K562 (cell line): Measurements from ENCODE around the gene LIN7A. TPM values are rescaled to one million over a fixed set of nuclear protein-coding genes. Genes with fewer than 3 reads are reported as not detected.

Experiments used
- ATAC-seq: fragments of 200-7000 bp; cut with Tn5 transposase; 3 replicates; pipeline ENCODE4 v1.9.1; 2020; ENCODE audit warnings: moderate library complexity
- BruUV-seq: library from RNA; stranded (reverse); fragments of 400-500 nt; replicated peaks from 2 replicates; lab custom pipeline; 2021; lab: Mats Ljungman, UMichigan
- CTCF ChIA-PET: fragments of 300-600 bp; formaldehyde crosslinking; extraction: SDS; loops from one replicate; lab custom pipeline; 2021; ENCODE audit warnings: low intra/inter-chr PET ratio; lab: Yijun Ruan, JAX
- POLR2A ChIA-PET: fragments of 300-600, 350-650 bp; sonication (Branson Sonifier 250); formaldehyde crosslinking; extraction: SDS; loops from one replicate; lab custom pipeline; 2021; ENCODE audit warnings: antibody characterized with exemption, inconsistent platforms; lab: Yijun Ruan, JAX
- DNase-seq, 4 experiments: peaks; one replicate each; pipeline versions ENCODE4 v3.0.0 to v3.0.0-alpha.2; 2011 to 2018; ENCODE audit warnings: low spot score in 3 of 4, mixed read lengths in 3 of 4; ENCODE audit errors: extremely low read depth in 1 of 4
- FAIRE-seq: peaks from 2 replicates; lab custom pipeline; 2011; peaks lifted over from hg19 to GRCh38; lab: Jason Lieb, UNC
- H2AFZ ChIP-seq: 2 replicates; pipeline ENCODE4 v1.6.0; 2011; ENCODE audit warnings: low read depth, low read length, control low read depth, inconsistent platforms
- H3K27ac ChIP-seq: fragments of 200-600 bp; 3 replicates; pipeline ENCODE4 v1.8.0; 2011; ENCODE audit warnings: low read depth, mild to moderate bottlenecking, control low read depth, inconsistent platforms, low read length, moderate library complexity, mixed read lengths; ENCODE audit errors: extremely low read depth
- H3K27me3 ChIP-seq, 2 experiments: fragments of 300-600 bp in 1 of 2; 2 replicates in 1 of 2; 3 replicates in 1 of 2; pipeline versions ENCODE4 v1.6.0 to v1.8.0; 2011; ENCODE audit warnings: inconsistent platforms in 2 of 2, low read length in 2 of 2, mild to moderate bottlenecking in 1 of 2, mixed read lengths in 1 of 2, moderate library complexity in 1 of 2; ENCODE audit not compliant: control insufficient read depth in 2 of 2, insufficient read depth in 2 of 2
- H3K36me3 ChIP-seq: fragments of 300-600 bp; 3 replicates; pipeline ENCODE4 v1.8.0; 2011; ENCODE audit warnings: mild to moderate bottlenecking, low read length, inconsistent platforms; ENCODE audit not compliant: control insufficient read depth, insufficient read depth
- H3K4me1 ChIP-seq, 2 experiments: fragments of 200-600 bp in 1 of 2; replicated peaks in 1 of 2; 2 replicates in 1 of 2; 3 replicates in 1 of 2; pipeline versions ENCODE4 v1.5.1 to v1.8.0; 2011; ENCODE audit warnings: inconsistent platforms in 2 of 2, low read length in 2 of 2, mild to moderate bottlenecking in 1 of 2, mixed read lengths in 1 of 2, moderate library complexity in 1 of 2; ENCODE audit not compliant: control insufficient read depth in 2 of 2, insufficient read depth in 2 of 2
- H3K4me2 ChIP-seq: 2 replicates; pipeline ENCODE4 v1.6.1; 2011; ENCODE audit warnings: low read length, control low read depth, inconsistent platforms, mixed read lengths; ENCODE audit not compliant: insufficient read depth
- H3K4me3 ChIP-seq: fragments of 200-600 bp; sonication (generic), shearing (Covaris generic); 2 replicates; pipeline ENCODE4 v1.5.1; 2016; ENCODE audit warnings: control low read depth, inconsistent platforms
- H3K79me2 ChIP-seq: fragments of 200-600 bp; 3 replicates; pipeline ENCODE4 v1.8.0; 2011; ENCODE audit warnings: low read length, inconsistent platforms; ENCODE audit not compliant: control insufficient read depth, insufficient read depth
- H3K9ac ChIP-seq, 2 experiments: 2 replicates each; pipeline versions ENCODE4 v1.6.0 to v1.6.1; 2011; ENCODE audit warnings: low read depth in 2 of 2, low read length in 2 of 2, control low read depth in 1 of 2, inconsistent platforms in 1 of 2, mild to moderate bottlenecking in 1 of 2, mixed read lengths in 1 of 2; ENCODE audit not compliant: insufficient read depth in 1 of 2
- H3K9me1 ChIP-seq: one replicate; pipeline ENCODE4 v1.6.0; 2011; ENCODE audit warnings: inconsistent platforms, mild to moderate bottlenecking, low read length, moderate library complexity; ENCODE audit not compliant: control insufficient read depth, insufficient read depth
- H3K9me3 ChIP-seq: replicated peaks from 2 replicates; pipeline ENCODE4 v1.5.1; 2011; ENCODE audit warnings: low read depth, low read length, inconsistent platforms; ENCODE audit not compliant: control insufficient read depth, insufficient read depth
- H4K20me1 ChIP-seq: replicated peaks from 2 replicates; pipeline ENCODE4 v1.6.1; 2011; ENCODE audit warnings: low read length, inconsistent platforms, mixed read lengths; ENCODE audit not compliant: control insufficient read depth, insufficient read depth
- CBX1 ChIP-seq: sonication (generic); IDR thresholded peaks from 2 replicates; pipeline ENCODE4 v1.6.1; 2016; ENCODE audit warnings: antibody characterized with exemption, low read depth, mild to moderate bottlenecking
- CHD7 ChIP-seq: fragments of 200-600 bp; sonication (generic); IDR thresholded peaks from one replicate; pipeline ENCODE4 v1.6.1; 2012; ENCODE audit warnings: mild to moderate bottlenecking, low read depth, low read length, inconsistent platforms
- ELF4 ChIP-seq: fragments of 450-650 bp; formaldehyde crosslinking; IDR thresholded peaks from 2 replicates; pipeline ENCODE4 v1.4.0; 2022; ENCODE audit warnings: missing genetic modification characterization
- KLF10 ChIP-seq: fragments of 250-450 bp; sonication (Bioruptor Pico); IDR thresholded peaks from 2 replicates; pipeline ENCODE4 v1.6.1; 2021; ENCODE audit warnings: matching md5 sums
- RB1 ChIP-seq: fragments of 450-650 bp; IDR thresholded peaks from 2 replicates; pipeline ENCODE4 v1.6.1; 2017; ENCODE audit warnings: low read depth, mild to moderate bottlenecking
- WGBS: fragments of 100-300 bp; shearing (Covaris generic); methylation state at CpG from one replicate; pipeline ENCODE4 v1.1.6; 2016; ENCODE audit warnings: low coverage, mixed read lengths; ENCODE audit not compliant: insufficient coverage; ENCODE audit errors: missing lambda C conversion rate; 5-methylcytosine and 5-hydroxymethylcytosine counted together
- in situ Hi-C: fragments of 300-500 bp; cut with MboI; formaldehyde crosslinking; loops from 4 replicates; pipeline ENCODE4 v1.15.0; 2018; ENCODE audit warnings: inconsistent platforms, mixed read lengths
- intact Hi-C: fragments of 100-400 bp; cut with micrococcal nuclease; formaldehyde crosslinking; loops from 2 replicates; pipeline ENCODE4 v1.14.2; 2022
- polyA plus RNA-seq, 8 experiments: library from polyadenylated mRNA; depleted of rRNA in 4 of 8; stranded (reverse) in 5 of 8; unstranded in 3 of 8; fragments of >200 nt; fragmentation: Nextera tagmentation in 2 of 8; fragmentation: Illumina TruSeq in 1 of 8; extraction: Ambion mirVana in 2 of 8; extraction: Trizol in 1 of 8; gene quantifications; 2 replicates each; pipeline versions ENCODE4 v1.2.1 to v1.2.3, GENCODE V29; 2011 to 2014; ENCODE audit warnings: inconsistent platforms in 1 of 8, missing spikeins in 1 of 8
- total RNA-seq, 7 experiments: library from RNA; depleted of rRNA in 6 of 7; stranded (reverse); fragments of >200 nt in 6 of 7; fragmentation: Illumina TruSeq in 2 of 7; extraction: Trizol in 2 of 7; gene quantifications; 2 replicates each; pipeline versions ENCODE4 v1.2.1 to v1.2.3, GENCODE V29; 2011 to 2021; ENCODE audit warnings: low replicate concordance in 1 of 7

Gene LIN7A
- total and polyA plus RNA-seq, 9 of the 15 experiments (the other 6 are each of a cell fraction or from before 2014, with no cell fraction given): not detected

GRCh38 chr12:80829767-80830166 lies 108.0 kb downstream of the LIN7A start:
- H3K27ac ChIP-seq: no peak overlapping the region
- CTCF ChIA-PET: no interaction called here
- H3K27me3 ChIP-seq: no peaks in the 10 kb centered on the region
- FAIRE-seq (no peak), ATAC-seq (no peak), DNase-seq (no peak)
- POLR2A ChIA-PET: no interaction called here
- no peak overlapping the region for H3K4me2 ChIP-seq
- H2AFZ ChIP-seq: no peak overlapping the region
- no peaks in the 10 kb centered on the region for H4K20me1 ChIP-seq
- WGBS: 0% methylated on average over 2 of the region's 2 CpGs
- BruUV-seq: no TSS peak
- intact Hi-C loops: no loop called here
- no peaks in the 10 kb centered on the region for H3K9me3 ChIP-seq
- H3K79me2 ChIP-seq: no peaks in the 10 kb centered on the region
- TF ChIP-seq CBX1: no peak
- TF ChIP-seq CHD7: no peak
- TF ChIP-seq RB1: no peak
- no peak for TF ChIP-seq KLF10
- TF ChIP-seq ELF4 (CRISPR knock-in tag): no peak
- TF ChIP-seq, all 486 proteins: peak for 0
- no peak overlapping the region for H3K9ac ChIP-seq
- H3K4me3 ChIP-seq: no peak overlapping the region
- H3K9me1 ChIP-seq: no peaks in the 10 kb centered on the region
- H3K4me1 ChIP-seq: no peaks in the 10 kb centered on the region
- in situ Hi-C loops: no loop called here
- H3K36me3 ChIP-seq: no peaks in the 10 kb centered on the region
